ENCODE measurements around the gene DTL. TPM values are rescaled to one million over a fixed set of nuclear protein-coding genes. Genes with fewer than 3 reads are reported as not detected.
A peak's percentile ranks its signal among the peaks of the same experiment; 100 is the strongest.

The DTL gene
- total RNA-seq, 1 experiment from 2014 or later: 26.7 TPM

- no peaks in the 10 kb centered on the region for H3K4me1 ChIP-seq (ENCODE audit: control insufficient read depth, insufficient read depth, low read length)
- ChIA-PET CTCF (interaction anchor here (0.7 to 1.7 kb wide), 7 partner anchors 18 to 927 kb away, joined by 3 to 16 read pairs (median 4); no protein-coding TSS in a partner anchor), POLR2A (interaction anchor here (0.6 kb wide), 1 partner anchor 537 kb away, joined by 3 read pairs; no protein-coding TSS in a partner anchor)
- BruUV-seq (replicated peaks): no TSS peak
- TF ChIP-seq CTCF (IDR thresholded peaks at IDR 0.05) (peak; percentile 65; the same call in 1 of the 2 replicates), POLR2AphosphoS5 (IDR thresholded peaks at IDR 0.05; ENCODE audit: low read depth, low read length) (no peak), SIN3A (IDR thresholded peaks at IDR 0.05; ENCODE audit: borderline replicate concordance, insufficient read depth, low read depth, low read length) (no peak), TCF7L2 (IDR thresholded peaks at IDR 0.05; ENCODE audit: low read depth, low read length) (no peak), REST (IDR thresholded peaks at IDR 0.05; ENCODE audit: insufficient read depth in 1 of 2, low read depth in 2 of 2, low read length in 1 of 2) (no peak)
- H3K9me3 ChIP-seq (ENCODE audit: control insufficient read depth, insufficient read depth, low read depth, low read length): no peaks in the 10 kb centered on the region
- H3K27ac ChIP-seq (ENCODE audit: low read length): no peak overlapping the region
- intact Hi-C loops (cut with micrococcal nuclease; ENCODE audit: unreplicated experiment) (loop anchor here (2.0 kb wide), 1 partner anchor 222 kb away; no protein-coding TSS in a partner anchor), in situ Hi-C loops (cut with HindIII; ENCODE audit: low pct_unique_long_range_greater_than_20kb, low sequenced_read_pairs) (no loop called here)
- DNase-seq (ENCODE audit: low read depth, low spot score) (no peak), ATAC-seq (peak; percentile 78)
- H3K36me3 ChIP-seq (ENCODE audit: control insufficient read depth, insufficient read depth, low read length): peaks cover 23% of the 10 kb centered on the region; the same call in 1 of the 2 replicates
- no peaks in the 10 kb centered on the region for H3K27me3 ChIP-seq (ENCODE audit: control insufficient read depth, insufficient read depth, low read length)
- no peak overlapping the region for H3K4me3 ChIP-seq (ENCODE audit: low read depth in 2 of 2, low read length in 2 of 2)
Observed at GRCh38 chr1:212070720-212071302, 35.3 kb downstream of the DTL start.

- Histone ChIP-seq H3K27ac (ENCODE audit: low read length) (no peak overlapping the region), H3K4me1 (ENCODE audit: control insufficient read depth, insufficient read depth, low read length) (no peaks in the 10 kb centered on the region), H3K27me3 (ENCODE audit: control insufficient read depth, insufficient read depth, low read length) (no peaks in the 10 kb centered on the region), H3K36me3 (ENCODE audit: control insufficient read depth, insufficient read depth, low read length) (peaks cover 23% of the 10 kb centered on the region; the same call in 1 of the 2 replicates), H3K9me3 (ENCODE audit: control insufficient read depth, insufficient read depth, low read depth, low read length) (no peaks in the 10 kb centered on the region), H3K4me3 (ENCODE audit: low read depth in 2 of 2, low read length in 2 of 2) (no peak overlapping the region)
- intact Hi-C loops (cut with micrococcal nuclease; ENCODE audit: unreplicated experiment): no loop called here
- ATAC-seq: no peak
- BruUV-seq (replicated peaks): no TSS peak
- ChIA-PET POLR2A (interaction anchor here (0.6 kb wide), 1 partner anchor 78 kb away, joined by 12 read pairs; no protein-coding TSS in a partner anchor), CTCF (interaction anchor here (1.4 kb wide), 1 partner anchor 221 kb away, joined by 6 read pairs; no protein-coding TSS in a partner anchor)
- TF ChIP-seq SIN3A (IDR thresholded peaks at IDR 0.05; ENCODE audit: borderline replicate concordance, insufficient read depth, low read depth, low read length): no peak
- no peak for TF ChIP-seq CTCF (IDR thresholded peaks at IDR 0.05)
- TF ChIP-seq TCF7L2 (IDR thresholded peaks at IDR 0.05; ENCODE audit: low read depth, low read length): no peak
- no peak for TF ChIP-seq REST (IDR thresholded peaks at IDR 0.05; ENCODE audit: insufficient read depth in 1 of 2, low read depth in 2 of 2, low read length in 1 of 2)
- TF ChIP-seq POLR2AphosphoS5 (IDR thresholded peaks at IDR 0.05; ENCODE audit: low read depth, low read length): no peak
- in situ Hi-C loops (cut with HindIII; ENCODE audit: low pct_unique_long_range_greater_than_20kb, low sequenced_read_pairs): no loop called here
- DNase-seq (ENCODE audit: low read depth, low spot score): no peak
Observed at GRCh38 chr1:212072047-212072446, 36.5 kb downstream of the DTL start.
